Activated CD4-positive, alpha-beta T cell treated with anti-CD3 and anti-CD28 coated beads, Interleukin-2, amount 10 ng/mL, durations not matched to agents 24 days and 14 days (primary cell): ENCODE results near the gene ATP2A2. TPM values are rescaled to one million over a fixed set of nuclear protein-coding genes. Genes with fewer than 3 reads are reported as not detected.
A peak's percentile ranks its signal among the peaks of the same experiment; 100 is the strongest.

ENCODE experiments used
- DNase-seq: peaks from one replicate; pipeline ENCODE4 v3.0.0; 2022
- H3K27ac Mint-ChIP-seq: one replicate; pipeline ENCODE4 v1.8.0; 2022; ENCODE audit warnings: mild to moderate bottlenecking, mixed read lengths
- H3K27me3 Mint-ChIP-seq: one replicate; pipeline ENCODE4 v1.8.0; 2022; ENCODE audit warnings: mixed read lengths
- H3K36me3 Mint-ChIP-seq: one replicate; pipeline ENCODE4 v1.8.0; 2022; ENCODE audit warnings: low read depth, mild to moderate bottlenecking, mixed read lengths
- H3K4me1 Mint-ChIP-seq: one replicate; pipeline ENCODE4 v1.8.0; 2021; ENCODE audit warnings: mixed read lengths
- H3K4me3 Mint-ChIP-seq: one replicate; pipeline ENCODE4 v1.8.0; 2022; ENCODE audit warnings: mild to moderate bottlenecking, moderate library complexity, mixed read lengths
- H3K9me3 Mint-ChIP-seq: one replicate; pipeline ENCODE4 v1.8.0; 2021; ENCODE audit warnings: mixed read lengths
- intact Hi-C: fragments of 100-400 bp; cut with micrococcal nuclease; formaldehyde crosslinking; loops from one replicate; pipeline ENCODE4 v1.15.1; 2023
- total RNA-seq: library from RNA; stranded (reverse); gene quantifications from 2 replicates; pipeline ENCODE4 v1.2.3, GENCODE V29; 2022

Gene ATP2A2
- total RNA-seq, result 219 and 222 TPM in 2 replicates

DNA sequence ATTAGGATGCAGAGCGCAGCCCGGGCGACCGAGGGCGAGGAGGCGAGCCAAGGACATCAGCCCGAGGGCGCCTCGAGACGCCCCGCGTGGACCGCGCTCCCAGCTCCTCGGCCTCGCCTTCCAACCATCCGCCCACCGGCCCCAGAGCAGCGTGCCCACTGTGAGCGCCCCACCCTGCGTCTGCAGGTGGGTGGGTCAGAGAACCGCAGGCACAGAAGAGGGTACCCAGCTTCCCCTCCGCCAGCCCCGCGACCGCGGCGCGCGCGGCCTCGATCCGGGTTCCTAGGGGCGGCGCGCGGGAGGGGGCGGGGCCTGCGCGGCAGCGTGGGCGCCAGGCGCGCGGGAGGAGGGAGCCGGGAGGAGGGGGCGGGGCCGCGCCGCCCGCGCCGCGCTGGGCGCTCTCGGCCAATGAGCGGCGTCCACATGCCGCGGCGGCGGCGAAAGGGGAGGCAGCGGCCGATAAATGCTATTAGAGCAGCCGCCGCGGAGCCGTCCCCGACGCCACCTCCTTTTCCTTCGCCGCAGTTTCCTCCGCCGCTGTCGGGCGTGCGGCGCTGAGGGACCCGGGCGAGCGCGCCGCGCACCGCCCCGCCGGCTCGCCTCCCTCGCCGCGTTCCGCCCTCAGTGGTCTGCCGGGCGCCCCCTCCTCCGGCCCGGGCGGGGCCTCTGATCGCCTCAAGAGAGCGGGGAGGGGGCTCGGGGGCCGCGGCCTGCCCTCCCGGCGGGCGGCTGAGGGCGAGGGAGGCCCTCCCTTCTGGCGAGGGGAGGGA lies at the start of gene ATP2A2:
ATP2A2 (plus strand) TSS at position 469 of the 770 bp plus-strand sequence. CDS start 543 bp downstream, outside the sequence.
- H3K9me3 Mint-ChIP-seq, result no peaks in the 10 kb centered on the region
- H3K27ac Mint-ChIP-seq, result peak within 1 kb of the TSS; percentile 93
- H3K4me3 Mint-ChIP-seq, result peak within 1 kb of the TSS; percentile 97
- H3K4me1 Mint-ChIP-seq, result peaks cover 41% of the 10 kb centered on the region
- H3K36me3 Mint-ChIP-seq, result peaks cover 35% of the 10 kb centered on the region
- peak; percentile 97 for DNase-seq
- peaks cover 14% of the 10 kb centered on the region for H3K27me3 Mint-ChIP-seq
- intact Hi-C loops, result loop anchor here (1.0 to 5.0 kb wide), 3 partner anchors 157 to 239 kb away; partner anchors contain the start of genes IFT81, RAD9B and VPS29

GRCh38 chr12:110233212-110233903 lies 47.7 kb upstream of the ATP2A2 start:
- Mint-ChIP-seq H3K4me3 (no peak overlapping the region), H3K9me3 (no peaks in the 10 kb centered on the region), H3K4me1 (no peaks in the 10 kb centered on the region), H3K27me3 (peaks cover 36% of the 10 kb centered on the region), H3K36me3 (no peaks in the 10 kb centered on the region), H3K27ac (no peak overlapping the region)
- no peak for DNase-seq
- intact Hi-C loops, result no loop called here

DNA sequence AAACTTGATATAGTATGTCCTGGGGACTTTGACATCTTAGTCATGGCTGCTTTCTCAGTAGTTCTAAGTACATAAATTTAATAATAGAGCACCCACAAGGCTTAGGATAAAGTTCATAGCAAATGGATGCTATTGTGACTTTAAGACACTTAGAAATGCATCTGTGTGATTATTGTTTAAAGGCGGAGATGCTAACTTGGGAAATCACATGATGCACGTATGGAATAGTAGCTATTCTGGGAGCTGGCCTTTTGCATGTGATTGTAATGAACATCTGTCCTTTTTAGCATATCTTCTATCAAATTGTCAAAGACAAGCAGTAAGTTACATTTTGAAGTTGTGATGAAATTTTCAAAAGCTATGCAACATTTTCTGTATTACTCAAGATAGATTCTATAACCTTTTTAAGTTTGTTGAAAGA lies 46.7 kb upstream of the ATP2A2 start:
- Mint-ChIP-seq H3K27ac (no peak overlapping the region), H3K27me3 (peaks cover 33% of the 10 kb centered on the region), H3K4me1 (no peaks in the 10 kb centered on the region), H3K9me3 (no peaks in the 10 kb centered on the region), H3K36me3 (no peaks in the 10 kb centered on the region), H3K4me3 (no peak overlapping the region)
- no peak for DNase-seq
- intact Hi-C loops, result no loop called here

DNA sequence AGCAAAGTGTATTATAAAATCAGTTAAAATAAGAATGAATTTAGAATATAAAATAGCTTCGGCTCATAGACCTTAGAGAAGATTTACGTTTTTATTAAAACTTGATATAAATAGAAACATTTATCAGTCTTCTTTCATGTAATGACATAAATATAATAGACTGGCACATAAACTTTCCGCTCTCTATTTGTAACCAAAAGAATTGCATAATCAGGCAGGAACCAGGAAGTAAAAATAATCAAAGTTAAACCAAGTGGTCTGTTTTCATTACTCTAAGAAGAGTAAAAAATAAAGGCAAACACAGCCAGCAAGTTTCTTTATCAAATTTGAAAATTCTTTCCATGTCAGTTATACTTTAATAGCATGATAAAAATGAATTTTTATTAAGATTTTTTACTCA lies 46.3 kb upstream of the ATP2A2 start:
- no peak for DNase-seq
- peaks cover 31% of the 10 kb centered on the region for H3K27me3 Mint-ChIP-seq
- intact Hi-C loops, result no loop called here
- no peaks in the 10 kb centered on the region for H3K4me1 Mint-ChIP-seq
- H3K9me3 Mint-ChIP-seq, result no peaks in the 10 kb centered on the region
- no peak overlapping the region for H3K27ac Mint-ChIP-seq
- H3K36me3 Mint-ChIP-seq, result no peaks in the 10 kb centered on the region
- no peak overlapping the region for H3K4me3 Mint-ChIP-seq

- DNase-seq, result no peak
- intact Hi-C loops, result no loop called here
- Mint-ChIP-seq H3K27ac (no peak overlapping the region), H3K27me3 (peaks cover 35% of the 10 kb centered on the region), H3K4me1 (no peaks in the 10 kb centered on the region), H3K9me3 (no peaks in the 10 kb centered on the region), H3K36me3 (no peaks in the 10 kb centered on the region), H3K4me3 (no peak overlapping the region)
These were observed 45.7 kb upstream of the ATP2A2 start for GRCh38 chr12:110235383-110235782.

DNA sequence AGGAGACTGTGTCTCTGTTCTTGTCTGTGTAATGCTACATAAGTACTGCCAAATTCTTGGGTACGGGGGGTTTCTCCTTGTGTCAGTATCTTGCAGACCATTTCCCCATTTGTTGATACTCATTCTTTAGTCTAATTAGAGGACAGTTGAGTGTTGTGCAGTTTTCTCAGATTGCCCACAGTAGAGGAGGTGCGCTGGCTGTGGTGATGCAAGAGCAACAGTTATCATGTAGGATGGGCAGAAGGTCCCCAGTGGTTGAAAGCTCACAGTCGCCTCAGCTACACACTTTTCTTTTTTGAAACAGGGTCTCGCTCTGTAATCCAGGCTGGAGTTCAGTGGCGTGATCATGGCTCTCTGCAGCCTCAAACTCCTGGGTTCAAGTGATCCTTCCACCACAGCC lies 37.8 kb upstream of the ATP2A2 start:
- Mint-ChIP-seq H3K27ac (no peak overlapping the region), H3K4me3 (no peak overlapping the region)
- intact Hi-C loops, result no loop called here

DNA sequence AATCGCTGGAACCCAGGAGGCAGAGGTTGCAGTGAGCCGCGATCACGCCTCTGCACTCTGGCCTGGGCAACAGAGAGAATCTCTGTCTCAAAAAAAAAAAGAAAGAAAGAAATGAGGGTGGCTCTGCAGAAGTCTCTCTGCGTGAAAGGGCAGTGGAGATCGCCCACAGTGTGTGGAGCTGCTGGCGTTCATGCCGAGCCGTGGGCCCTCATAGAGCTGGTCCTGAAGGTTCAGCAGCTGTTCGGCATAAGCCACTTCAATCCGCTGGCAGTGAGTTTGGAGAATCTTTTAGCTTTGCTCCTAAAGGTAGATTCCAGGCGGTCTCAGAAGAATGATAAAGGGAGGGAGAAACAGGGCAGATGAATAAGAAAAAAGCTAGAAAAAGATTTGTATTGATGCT lies 36.7 kb upstream of the ATP2A2 start:
- H3K36me3 Mint-ChIP-seq, result no peaks in the 10 kb centered on the region
- H3K27ac Mint-ChIP-seq, result no peak overlapping the region
- DNase-seq, result no peak
- no peaks in the 10 kb centered on the region for H3K9me3 Mint-ChIP-seq
- no peak overlapping the region for H3K4me3 Mint-ChIP-seq
- H3K27me3 Mint-ChIP-seq, result peaks cover 7% of the 10 kb centered on the region
- H3K4me1 Mint-ChIP-seq, result no peaks in the 10 kb centered on the region
- intact Hi-C loops, result no loop called here

More for the DNA sequence above, 37.8 kb upstream of the ATP2A2 start:
- Mint-ChIP-seq H3K36me3 (no peaks in the 10 kb centered on the region), H3K27me3 (peaks cover 7% of the 10 kb centered on the region), H3K4me1 (no peaks in the 10 kb centered on the region), H3K9me3 (no peaks in the 10 kb centered on the region)
- DNase-seq, result no peak

DNA sequence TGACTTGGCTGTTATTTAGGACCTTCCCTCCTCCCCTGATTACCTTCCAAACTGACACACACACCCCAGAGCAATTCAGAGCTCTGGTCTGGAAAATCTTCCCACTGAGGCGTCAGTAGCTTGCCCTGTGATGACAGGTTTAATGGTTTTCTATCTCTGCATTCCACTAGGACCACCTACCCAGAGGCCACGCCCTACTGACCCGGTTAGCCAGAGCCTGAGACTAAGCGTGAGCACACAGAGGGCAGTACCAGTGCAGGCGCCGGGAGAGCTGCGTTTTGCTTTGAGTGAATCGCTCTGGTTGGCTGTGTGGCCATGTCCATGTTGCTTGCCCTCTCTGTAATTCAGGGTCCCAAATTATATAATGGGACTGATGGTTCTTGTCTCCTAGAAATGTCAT lies 36.2 kb upstream of the ATP2A2 start:
- H3K4me3 Mint-ChIP-seq, result no peak overlapping the region
- no peak for DNase-seq
- H3K4me1 Mint-ChIP-seq, result no peaks in the 10 kb centered on the region

GRCh38 chr12:110245369-110245772 lies 35.7 kb upstream of the ATP2A2 start:
- no peak overlapping the region for H3K4me3 Mint-ChIP-seq
- no peaks in the 10 kb centered on the region for H3K9me3 Mint-ChIP-seq
- intact Hi-C loops, result loop anchor here (1.0 kb wide), 1 partner anchor 145 kb away; no protein-coding TSS in a partner anchor
- H3K4me1 Mint-ChIP-seq, result no peaks in the 10 kb centered on the region
- no peak overlapping the region for H3K27ac Mint-ChIP-seq
- peaks cover 3% of the 10 kb centered on the region for H3K27me3 Mint-ChIP-seq
- DNase-seq, result peak; percentile 85
- H3K36me3 Mint-ChIP-seq, result no peaks in the 10 kb centered on the region

More for the DNA sequence above, 36.2 kb upstream of the ATP2A2 start:
- Mint-ChIP-seq H3K27ac (no peak overlapping the region), H3K9me3 (no peaks in the 10 kb centered on the region), H3K27me3 (peaks cover 6% of the 10 kb centered on the region), H3K36me3 (no peaks in the 10 kb centered on the region)
- intact Hi-C loops, result loop anchor here (1.0 kb wide), 1 partner anchor 145 kb away; no protein-coding TSS in a partner anchor

DNA sequence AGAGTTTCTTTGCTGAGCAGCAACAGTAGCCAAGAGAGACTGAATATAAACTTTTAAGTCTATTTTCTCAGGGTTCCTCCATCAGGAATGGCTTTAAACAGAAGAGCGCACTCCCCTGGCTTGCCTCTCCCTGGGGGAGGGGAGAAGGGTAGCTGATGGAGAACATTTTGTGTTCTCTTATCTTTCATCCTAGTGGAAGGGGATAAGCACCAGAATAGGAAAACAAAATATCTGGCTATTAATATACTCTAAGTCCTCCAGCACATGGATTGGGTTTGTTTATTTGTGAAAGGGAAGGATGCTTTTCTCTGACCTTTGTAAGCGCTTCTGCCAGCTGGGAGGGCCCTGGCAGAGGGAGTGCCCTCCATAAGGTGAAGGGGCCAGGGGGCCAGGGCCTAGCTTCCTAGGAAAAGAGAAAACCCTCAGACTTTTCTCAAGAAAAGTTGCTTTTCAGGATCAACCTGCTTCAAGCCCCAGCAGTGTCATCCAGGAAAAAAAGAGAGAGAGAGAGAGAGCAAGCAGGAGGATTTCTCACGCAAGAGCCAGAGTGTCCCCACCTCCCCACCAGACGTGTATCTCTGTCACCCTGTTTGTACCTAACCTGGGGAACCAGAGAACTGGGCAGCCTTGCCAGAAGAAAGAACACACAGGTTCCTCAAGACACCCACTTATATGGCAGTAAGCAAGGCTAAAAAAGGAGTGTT lies 34.3 kb upstream of the ATP2A2 start:
- no peak for DNase-seq
- H3K27ac Mint-ChIP-seq, result no peak overlapping the region
- H3K4me1 Mint-ChIP-seq, result no peaks in the 10 kb centered on the region
- H3K27me3 Mint-ChIP-seq, result no peaks in the 10 kb centered on the region
- H3K9me3 Mint-ChIP-seq, result no peaks in the 10 kb centered on the region
- intact Hi-C loops, result no loop called here
- no peaks in the 10 kb centered on the region for H3K36me3 Mint-ChIP-seq
- H3K4me3 Mint-ChIP-seq, result no peak overlapping the region

DNA sequence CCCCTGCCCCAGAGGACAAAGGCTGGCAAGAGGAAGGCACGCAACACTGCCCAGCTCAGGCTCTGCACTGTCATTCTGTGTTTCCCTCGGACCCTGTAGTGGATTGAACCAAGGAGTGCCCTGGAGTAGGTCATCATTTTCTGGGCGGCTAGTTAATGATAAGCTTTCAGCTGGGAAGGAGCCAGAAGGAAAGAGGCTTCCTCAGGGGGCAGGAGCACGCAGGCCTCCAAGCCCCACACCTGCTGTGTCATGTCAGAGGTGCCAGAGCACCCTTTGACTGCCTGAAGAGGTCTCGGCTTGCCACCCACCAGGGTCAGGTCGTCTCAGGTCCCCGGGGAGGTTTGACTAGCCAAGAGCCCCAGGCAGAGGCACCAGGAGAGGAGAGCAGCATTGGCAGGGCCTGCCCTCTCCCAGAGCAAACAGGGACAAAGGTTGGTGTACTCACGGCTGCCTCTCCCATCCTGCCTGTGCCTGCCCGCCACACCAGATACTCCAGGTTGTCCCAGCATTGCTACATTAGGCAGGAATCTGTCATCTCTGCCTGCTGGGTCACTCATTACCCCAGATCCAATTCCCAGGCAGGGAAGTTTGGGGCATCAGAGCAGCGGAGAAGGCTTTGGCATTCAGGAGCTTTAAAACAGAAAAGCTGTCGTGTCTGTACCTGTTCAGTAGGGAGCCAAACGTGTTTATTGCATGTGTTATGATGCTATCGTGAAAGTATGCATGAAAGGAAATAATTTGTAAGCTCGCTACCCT lies 33.5 kb upstream of the ATP2A2 start:
- Mint-ChIP-seq H3K36me3 (no peaks in the 10 kb centered on the region), H3K4me1 (no peaks in the 10 kb centered on the region), H3K27ac (no peak overlapping the region), H3K9me3 (no peaks in the 10 kb centered on the region), H3K27me3 (no peaks in the 10 kb centered on the region), H3K4me3 (no peak overlapping the region)
- DNase-seq, result no peak
- intact Hi-C loops, result no loop called here

GRCh38 chr12:110248096-110248447 lies 33.0 kb upstream of the ATP2A2 start:
- Mint-ChIP-seq H3K4me3 (no peak overlapping the region), H3K27ac (no peak overlapping the region), H3K27me3 (no peaks in the 10 kb centered on the region), H3K36me3 (no peaks in the 10 kb centered on the region), H3K9me3 (no peaks in the 10 kb centered on the region), H3K4me1 (no peaks in the 10 kb centered on the region)
- intact Hi-C loops, result no loop called here
- no peak for DNase-seq

DNA sequence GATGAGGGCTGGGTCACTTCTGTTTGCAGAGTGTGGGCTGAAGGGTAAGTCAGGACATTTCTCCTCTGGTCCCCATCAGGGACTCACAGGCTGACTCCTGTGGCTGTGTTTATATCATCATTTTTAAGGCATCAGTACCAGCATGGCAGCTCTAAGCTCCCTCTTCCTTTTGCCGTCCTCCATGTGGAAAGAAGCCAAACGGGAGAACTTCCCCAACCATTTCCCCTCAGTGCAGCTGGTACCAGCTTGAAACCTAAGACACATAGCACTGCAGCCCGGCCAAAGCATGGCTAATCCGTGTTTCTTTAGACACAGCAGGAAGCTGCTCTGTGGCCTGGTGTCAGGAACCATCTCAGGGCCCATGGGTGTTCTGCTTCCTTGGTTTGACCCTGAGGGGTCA lies 31.9 kb upstream of the ATP2A2 start:
- Mint-ChIP-seq H3K9me3 (no peaks in the 10 kb centered on the region), H3K36me3 (no peaks in the 10 kb centered on the region), H3K4me3 (no peak overlapping the region), H3K4me1 (no peaks in the 10 kb centered on the region), H3K27me3 (no peaks in the 10 kb centered on the region), H3K27ac (no peak overlapping the region)
- intact Hi-C loops, result no loop called here
- DNase-seq, result no peak
